HL-60 (cell line): ENCODE data around the gene TOR1A.

ENCODE experiments used
- GABPA ChIP-seq: IDR thresholded peaks from 2 replicates; pipeline ENCODE4 v1.6.1; 2012; ENCODE audit warnings: low read depth
- POLR2AphosphoS5 ChIP-seq: IDR thresholded peaks from 2 replicates; pipeline ENCODE4 v1.6.1; 2012; ENCODE audit warnings: low read depth
- SPI1 ChIP-seq: IDR thresholded peaks from 2 replicates; pipeline ENCODE4 v1.6.1; 2012; ENCODE audit warnings: low read depth, mild to moderate bottlenecking, borderline replicate concordance
- TF ChIP-seq, protein P1 (sequence below): IDR thresholded peaks from one replicate; pipeline ENCODE4 v1.5.1; 2011; ENCODE audit warnings: low read length, control low read depth, inconsistent platforms; ENCODE audit not compliant: insufficient read depth
- TF ChIP-seq, protein P2 (sequence below): IDR thresholded peaks from 2 replicates; pipeline ENCODE4 v1.6.1; 2012; ENCODE audit warnings: low read depth; ENCODE audit not compliant: insufficient replicate concordance

- TF ChIP-seq POLR2AphosphoS5: no peak; the same call in 1 of the 2 replicates
- TF ChIP-seq, protein P1, sequence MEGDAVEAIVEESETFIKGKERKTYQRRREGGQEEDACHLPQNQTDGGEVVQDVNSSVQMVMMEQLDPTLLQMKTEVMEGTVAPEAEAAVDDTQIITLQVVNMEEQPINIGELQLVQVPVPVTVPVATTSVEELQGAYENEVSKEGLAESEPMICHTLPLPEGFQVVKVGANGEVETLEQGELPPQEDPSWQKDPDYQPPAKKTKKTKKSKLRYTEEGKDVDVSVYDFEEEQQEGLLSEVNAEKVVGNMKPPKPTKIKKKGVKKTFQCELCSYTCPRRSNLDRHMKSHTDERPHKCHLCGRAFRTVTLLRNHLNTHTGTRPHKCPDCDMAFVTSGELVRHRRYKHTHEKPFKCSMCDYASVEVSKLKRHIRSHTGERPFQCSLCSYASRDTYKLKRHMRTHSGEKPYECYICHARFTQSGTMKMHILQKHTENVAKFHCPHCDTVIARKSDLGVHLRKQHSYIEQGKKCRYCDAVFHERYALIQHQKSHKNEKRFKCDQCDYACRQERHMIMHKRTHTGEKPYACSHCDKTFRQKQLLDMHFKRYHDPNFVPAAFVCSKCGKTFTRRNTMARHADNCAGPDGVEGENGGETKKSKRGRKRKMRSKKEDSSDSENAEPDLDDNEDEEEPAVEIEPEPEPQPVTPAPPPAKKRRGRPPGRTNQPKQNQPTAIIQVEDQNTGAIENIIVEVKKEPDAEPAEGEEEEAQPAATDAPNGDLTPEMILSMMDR: no peak
- no peak for TF ChIP-seq SPI1
- TF ChIP-seq, protein P2, sequence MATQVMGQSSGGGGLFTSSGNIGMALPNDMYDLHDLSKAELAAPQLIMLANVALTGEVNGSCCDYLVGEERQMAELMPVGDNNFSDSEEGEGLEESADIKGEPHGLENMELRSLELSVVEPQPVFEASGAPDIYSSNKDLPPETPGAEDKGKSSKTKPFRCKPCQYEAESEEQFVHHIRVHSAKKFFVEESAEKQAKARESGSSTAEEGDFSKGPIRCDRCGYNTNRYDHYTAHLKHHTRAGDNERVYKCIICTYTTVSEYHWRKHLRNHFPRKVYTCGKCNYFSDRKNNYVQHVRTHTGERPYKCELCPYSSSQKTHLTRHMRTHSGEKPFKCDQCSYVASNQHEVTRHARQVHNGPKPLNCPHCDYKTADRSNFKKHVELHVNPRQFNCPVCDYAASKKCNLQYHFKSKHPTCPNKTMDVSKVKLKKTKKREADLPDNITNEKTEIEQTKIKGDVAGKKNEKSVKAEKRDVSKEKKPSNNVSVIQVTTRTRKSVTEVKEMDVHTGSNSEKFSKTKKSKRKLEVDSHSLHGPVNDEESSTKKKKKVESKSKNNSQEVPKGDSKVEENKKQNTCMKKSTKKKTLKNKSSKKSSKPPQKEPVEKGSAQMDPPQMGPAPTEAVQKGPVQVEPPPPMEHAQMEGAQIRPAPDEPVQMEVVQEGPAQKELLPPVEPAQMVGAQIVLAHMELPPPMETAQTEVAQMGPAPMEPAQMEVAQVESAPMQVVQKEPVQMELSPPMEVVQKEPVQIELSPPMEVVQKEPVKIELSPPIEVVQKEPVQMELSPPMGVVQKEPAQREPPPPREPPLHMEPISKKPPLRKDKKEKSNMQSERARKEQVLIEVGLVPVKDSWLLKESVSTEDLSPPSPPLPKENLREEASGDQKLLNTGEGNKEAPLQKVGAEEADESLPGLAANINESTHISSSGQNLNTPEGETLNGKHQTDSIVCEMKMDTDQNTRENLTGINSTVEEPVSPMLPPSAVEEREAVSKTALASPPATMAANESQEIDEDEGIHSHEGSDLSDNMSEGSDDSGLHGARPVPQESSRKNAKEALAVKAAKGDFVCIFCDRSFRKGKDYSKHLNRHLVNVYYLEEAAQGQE: no peak
- no peak for TF ChIP-seq GABPA
These were observed 9.3 kb downstream of the TOR1A start for GRCh38 chr9:129814432-129815223.
